Stomach (tissue), 4 donors: ENCODE measurements around the gene CFAP74.

ENCODE experiments used
- CTCF ChIP-seq, 7 experiments: fragments of 450-650 bp in 4 of 7; fragments of 200-600 bp in 3 of 7; sonication (generic) in 3 of 7; IDR thresholded peaks; one replicate each; pipeline ENCODE4 v1.5.1; 2016 to 2019; ENCODE audit warnings: antibody characterized with exemption in 7 of 7, control low read depth in 2 of 7, mild to moderate bottlenecking in 1 of 7
- EP300 ChIP-seq: sonication (generic); formaldehyde crosslinking; IDR thresholded peaks from one replicate; pipeline ENCODE4 v1.6.1; 2017; ENCODE audit warnings: antibody characterized with exemption
- POLR2A ChIP-seq, 4 donors: fragments of 450-650 bp; IDR thresholded peaks; one replicate each; pipeline ENCODE4 v1.6.1; 2016; ENCODE audit warnings: antibody characterized with exemption in 4 of 4, control low read depth in 2 of 4, mild to moderate bottlenecking in 1 of 4, moderate library complexity in 1 of 4
- POLR2AphosphoS5 ChIP-seq, 3 donors: sonication (generic); formaldehyde crosslinking; IDR thresholded peaks; one replicate each; pipeline ENCODE4 v1.6.1; 2016; ENCODE audit warnings: antibody characterized with exemption in 3 of 3

- TF ChIP-seq CTCF (IDR thresholded peaks at IDR 0.05): no peak
- no peak for TF ChIP-seq POLR2A (IDR thresholded peaks at IDR 0.05)
- no peak for TF ChIP-seq POLR2AphosphoS5 (IDR thresholded peaks at IDR 0.05)
- TF ChIP-seq EP300: no peak
These were observed 5.8 kb upstream of the CFAP74 start for GRCh38 chr1:2009101-2010053.
